ENCODE measurements around the gene PGR. TPM values are rescaled to one million over a fixed set of nuclear protein-coding genes. Genes with fewer than 3 reads are reported as not detected.
"Not testable (repeated sequence)": the region's sequence is repeated elsewhere in the genome, so short reads cannot be mapped to it uniquely, and the experiment has no call there.

PGR gene
- total RNA-seq, 4 donors from 2014 or later = 0.20 to 1.9 (median 1.4) TPM

- H3K27ac ChIP-seq = no peak overlapping the region
- no peaks in the 10 kb centered on the region for H3K4me1 ChIP-seq
- intact Hi-C loops (cut with DNase I; ENCODE audit: low total_unique reads) = no loop called here
- no peaks in the 10 kb centered on the region for H3K27me3 ChIP-seq
- no peak for TF ChIP-seq POLR2A (IDR thresholded peaks at IDR 0.05)
- no peak for TF ChIP-seq CTCF (IDR thresholded peaks at IDR 0.05 in 4 of 5, conservative IDR thresholded peaks at IDR 0.05 in 1 of 5)
- no peak for DNase-seq
- H3K36me3 ChIP-seq = no peaks in the 10 kb centered on the region
- H3K4me3 ChIP-seq = no peak overlapping the region
- H3K9me3 ChIP-seq = no peaks in the 10 kb centered on the region
- ATAC-seq = no peak
- in situ Hi-C loops (cut with MboI; ENCODE audit: low sequenced_read_pairs in 4 of 4) = no loop called here
Measured at GRCh38 chr11:101030015-101030414, 99.6 kb downstream of the PGR start.

- H3K27ac ChIP-seq = no peak overlapping the region
- TF ChIP-seq CTCF (IDR thresholded peaks at IDR 0.05 in 4 of 5, conservative IDR thresholded peaks at IDR 0.05 in 1 of 5) = no peak
- no peak for TF ChIP-seq POLR2A (IDR thresholded peaks at IDR 0.05)
- in situ Hi-C loops (cut with MboI; ENCODE audit: low sequenced_read_pairs in 4 of 4) (no loop called here), intact Hi-C loops (cut with DNase I; ENCODE audit: low total_unique reads) (no loop called here)
- no peak for ATAC-seq
- no peak for DNase-seq
- no peaks in the 10 kb centered on the region for H3K9me3 ChIP-seq
- H3K4me3 ChIP-seq = no peak overlapping the region
- no peaks in the 10 kb centered on the region for H3K27me3 ChIP-seq
- H3K36me3 ChIP-seq = no peaks in the 10 kb centered on the region
- H3K4me1 ChIP-seq = no peaks in the 10 kb centered on the region
Measured at GRCh38 chr11:101028644-101029043, 101.0 kb downstream of the PGR start.

- in situ Hi-C loops (cut with MboI; ENCODE audit: low sequenced_read_pairs in 4 of 4) = no loop called here
- Histone ChIP-seq H3K27me3 (no peaks in the 10 kb centered on the region), H3K36me3 (no peaks in the 10 kb centered on the region), H3K27ac (no peak overlapping the region), H3K4me3 (no peak overlapping the region), H3K9me3 (no peaks in the 10 kb centered on the region), H3K4me1 (no peaks in the 10 kb centered on the region)
- TF ChIP-seq POLR2A (IDR thresholded peaks at IDR 0.05) (no peak), CTCF (IDR thresholded peaks at IDR 0.05 in 4 of 5, conservative IDR thresholded peaks at IDR 0.05 in 1 of 5) (no peak)
- ATAC-seq (no peak), DNase-seq (no peak)
- intact Hi-C loops (cut with DNase I; ENCODE audit: low total_unique reads) = no loop called here
Measured at GRCh38 chr11:101022256-101022655, 107.4 kb downstream of the PGR start.

GRCh38 chr11:101019870-101020269 is 109.7 kb downstream of the PGR start:
- no peaks in the 10 kb centered on the region for H3K36me3 ChIP-seq
- DNase-seq (no peak), ATAC-seq (no peak)
- H3K4me3 ChIP-seq = no peak overlapping the region
- H3K4me1 ChIP-seq = no peaks in the 10 kb centered on the region
- intact Hi-C loops (cut with DNase I; ENCODE audit: low total_unique reads) = no loop called here
- H3K27me3 ChIP-seq = no peaks in the 10 kb centered on the region
- TF ChIP-seq POLR2A (IDR thresholded peaks at IDR 0.05) = no peak
- TF ChIP-seq CTCF (IDR thresholded peaks at IDR 0.05 in 4 of 5, conservative IDR thresholded peaks at IDR 0.05 in 1 of 5) = no peak
- H3K27ac ChIP-seq = no peak overlapping the region
- no peaks in the 10 kb centered on the region for H3K9me3 ChIP-seq
- in situ Hi-C loops (cut with MboI; ENCODE audit: low sequenced_read_pairs in 4 of 4) = no loop called here

- ATAC-seq (no peak), DNase-seq (no peak)
- in situ Hi-C loops (cut with MboI; ENCODE audit: low sequenced_read_pairs in 4 of 4) = no loop called here
- Histone ChIP-seq H3K4me1 (no peaks in the 10 kb centered on the region), H3K4me3 (no peak overlapping the region), H3K36me3 (no peaks in the 10 kb centered on the region), H3K27me3 (no peaks in the 10 kb centered on the region), H3K27ac (no peak overlapping the region), H3K9me3 (no peaks in the 10 kb centered on the region)
- intact Hi-C loops (cut with DNase I; ENCODE audit: low total_unique reads) = no loop called here
- TF ChIP-seq POLR2A (IDR thresholded peaks at IDR 0.05) = no peak
- TF ChIP-seq CTCF (IDR thresholded peaks at IDR 0.05 in 4 of 5, conservative IDR thresholded peaks at IDR 0.05 in 1 of 5) = no peak
Measured at GRCh38 chr11:101014600-101015285, 114.9 kb downstream of the PGR start.

GRCh38 chr11:101013702-101014101 is 115.9 kb downstream of the PGR start:
- intact Hi-C loops (cut with DNase I; ENCODE audit: low total_unique reads); H3K4me1 ChIP-seq; H3K27ac ChIP-seq; H3K27me3 ChIP-seq; DNase-seq; ATAC-seq; in situ Hi-C loops (cut with MboI; ENCODE audit: low sequenced_read_pairs in 4 of 4); H3K4me3 ChIP-seq; H3K9me3 ChIP-seq; H3K36me3 ChIP-seq: not testable (repeated sequence)

Data from gastrocnemius medialis (tissue), 4 donors.